T1000 (cell line): ENCODE measurements around the gene ZBTB7C.

Experiments used
- DNase-seq: peaks from one replicate; lab custom pipeline; 2025; ENCODE audit warnings: mixed read lengths; lab: John Stamatoyannopoulos, UW

Gene ZBTB7C

DNA sequence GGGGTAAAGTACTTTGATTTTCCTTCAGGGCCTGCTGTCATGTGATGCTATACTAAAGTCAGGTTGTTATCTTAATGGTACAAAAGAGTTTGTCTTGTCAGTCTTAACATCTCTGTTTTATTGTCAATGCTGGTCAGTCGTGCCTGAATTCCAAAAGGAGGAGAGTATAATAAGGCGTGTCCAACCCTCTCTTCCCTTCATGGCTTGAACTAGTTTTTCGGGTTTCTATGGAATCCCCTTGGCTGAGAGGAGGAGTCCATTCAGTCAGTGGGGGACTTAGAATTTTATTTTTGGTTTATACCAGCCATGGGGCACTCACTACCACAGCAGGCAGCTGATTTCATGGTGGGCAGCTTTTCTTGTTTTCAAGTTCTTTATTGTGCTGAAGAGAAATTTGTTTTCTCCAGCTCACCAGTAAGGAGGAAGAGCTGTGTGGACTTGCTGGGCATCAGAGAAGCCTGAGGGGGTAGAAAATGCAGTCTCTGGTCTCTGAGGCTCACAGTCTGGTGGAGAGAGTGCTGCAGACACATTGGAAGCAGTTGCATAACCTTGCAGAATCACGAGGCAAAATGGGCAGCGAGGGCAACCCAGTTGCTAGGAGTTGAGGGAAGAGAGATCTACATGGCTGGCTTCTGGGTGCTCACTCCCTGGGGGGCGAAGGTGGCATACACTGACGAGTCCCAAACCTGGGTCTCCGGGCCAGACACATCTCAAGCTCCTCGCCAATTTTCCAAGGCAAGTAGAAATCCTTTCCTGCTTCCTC lies 193.1 kb downstream of the ZBTB7C start:
- no peak for DNase-seq

DNA sequence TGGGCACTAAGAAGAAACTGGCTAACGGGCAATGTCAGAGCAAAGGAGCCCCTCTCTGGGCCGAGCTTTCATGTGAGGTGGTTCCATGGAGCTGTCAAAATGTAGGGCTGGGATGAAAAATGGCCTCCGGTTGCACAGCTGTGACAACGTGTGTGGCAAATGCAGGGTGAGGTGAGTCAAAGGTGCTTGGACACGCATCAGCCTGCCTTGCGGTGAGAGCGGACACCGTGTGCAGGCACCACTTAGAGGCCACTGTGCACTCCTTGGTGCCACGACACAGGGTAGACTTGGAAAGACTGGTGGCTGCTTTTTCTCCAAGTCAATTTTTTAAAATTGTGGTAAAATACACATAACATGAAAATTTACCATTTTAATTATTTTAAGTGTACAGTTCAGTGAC lies 195.4 kb downstream of the ZBTB7C start:
- no peak for DNase-seq

DNA sequence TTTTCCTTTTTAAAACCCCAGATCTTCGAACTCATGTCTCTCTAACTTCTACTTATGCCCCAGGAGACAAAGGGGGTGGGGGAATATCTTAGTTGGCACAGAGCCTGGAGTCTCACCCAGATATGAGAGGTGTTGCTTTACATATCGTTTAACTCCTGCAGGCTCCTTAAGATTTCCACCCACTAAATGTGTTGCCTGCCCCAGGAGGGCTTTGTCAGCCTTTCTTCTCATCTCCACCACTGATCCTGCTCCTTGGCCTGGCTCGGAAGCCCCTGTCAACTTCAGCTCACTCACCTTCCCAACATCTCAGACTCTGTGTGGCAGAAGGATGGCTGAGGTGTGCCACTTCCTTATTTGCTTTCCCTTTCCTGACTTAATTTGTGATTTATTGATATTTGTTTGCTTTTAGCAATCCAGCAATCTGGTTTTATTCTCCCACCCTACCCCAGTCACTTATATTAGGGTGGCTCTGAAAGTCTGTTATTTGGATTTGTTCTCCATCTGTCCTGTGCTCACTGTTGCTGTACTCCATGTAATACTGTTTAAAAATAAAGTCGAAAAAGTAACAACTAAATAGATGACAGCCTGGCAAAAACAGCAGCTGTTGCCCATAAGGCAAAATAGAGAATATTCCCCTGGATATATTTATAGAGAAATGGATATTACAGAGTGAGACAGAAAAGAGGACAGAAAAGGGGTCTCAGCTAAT lies 200.6 kb downstream of the ZBTB7C start:
- no peak for DNase-seq

DNA sequence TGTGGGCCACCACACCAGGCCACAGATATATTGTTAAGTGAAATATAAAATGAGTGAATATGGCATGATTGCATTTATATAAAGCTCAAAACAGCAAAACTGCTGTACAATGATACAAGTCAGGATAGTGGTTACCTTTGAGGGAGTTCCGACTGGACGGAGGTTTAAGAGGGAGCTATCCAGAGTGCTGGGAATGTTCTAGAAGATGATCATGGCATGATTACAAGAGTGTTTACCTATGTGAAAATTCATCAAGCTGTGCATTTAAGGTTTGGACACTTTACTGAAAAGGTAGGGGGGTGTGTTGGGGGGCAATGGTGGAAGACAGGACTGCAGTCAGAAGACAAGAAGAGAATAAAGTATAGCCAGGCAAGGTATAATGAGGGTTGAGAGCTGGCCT lies 201.4 kb downstream of the ZBTB7C start:
- no peak for DNase-seq

DNA sequence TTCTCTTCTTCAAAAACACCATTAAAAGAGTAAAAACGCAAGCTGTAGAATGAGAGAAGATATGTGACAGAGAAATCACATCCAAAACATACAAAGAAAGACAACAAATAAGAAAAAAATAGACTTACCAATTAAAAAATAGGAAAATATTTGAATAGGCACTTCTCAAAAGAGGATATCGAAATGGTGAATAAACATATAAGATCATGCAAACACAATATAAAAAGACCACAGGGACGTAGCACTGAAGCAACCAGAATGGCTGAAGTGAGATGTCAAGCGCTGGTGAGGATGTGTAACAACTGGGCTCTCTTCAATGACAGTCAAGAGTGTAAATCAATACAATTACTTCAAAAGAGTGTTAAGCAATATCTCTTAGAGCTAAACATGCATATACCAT lies 202.3 kb downstream of the ZBTB7C start:
- no peak for DNase-seq

DNA sequence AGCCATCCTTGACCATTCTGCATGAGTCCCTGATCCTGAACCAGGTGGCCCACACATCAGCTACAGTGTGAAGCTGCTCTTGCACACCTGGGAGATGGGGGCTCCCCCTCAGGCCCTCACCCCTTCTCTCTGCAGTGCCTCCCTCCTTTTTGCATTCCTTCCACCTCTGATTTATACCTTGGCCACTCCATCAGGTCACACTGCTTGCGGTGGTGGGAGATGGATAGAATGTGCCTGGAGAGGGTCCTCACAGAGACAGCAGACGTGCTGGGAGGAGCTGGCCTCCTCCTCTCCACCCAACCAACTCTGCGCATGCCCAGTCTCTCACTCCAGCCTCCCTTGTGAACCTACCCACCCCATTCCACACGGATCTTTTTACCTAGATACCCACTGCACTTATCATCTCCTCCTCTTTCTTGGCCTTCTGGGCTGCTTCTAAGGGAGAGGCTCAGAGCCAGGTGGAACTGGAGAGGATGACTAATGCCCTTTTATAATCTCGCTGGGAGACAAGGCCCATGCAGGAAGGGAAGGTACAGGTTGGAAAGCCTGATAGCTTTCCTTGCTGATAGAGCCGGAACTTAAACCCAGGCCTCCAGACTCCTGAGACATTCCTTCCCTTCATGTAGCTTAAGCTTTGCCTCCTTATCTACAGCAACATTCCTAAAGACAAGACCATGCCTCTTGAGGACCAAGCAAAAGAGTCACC lies 205.1 kb downstream of the ZBTB7C start:
- no peak for DNase-seq

DNA sequence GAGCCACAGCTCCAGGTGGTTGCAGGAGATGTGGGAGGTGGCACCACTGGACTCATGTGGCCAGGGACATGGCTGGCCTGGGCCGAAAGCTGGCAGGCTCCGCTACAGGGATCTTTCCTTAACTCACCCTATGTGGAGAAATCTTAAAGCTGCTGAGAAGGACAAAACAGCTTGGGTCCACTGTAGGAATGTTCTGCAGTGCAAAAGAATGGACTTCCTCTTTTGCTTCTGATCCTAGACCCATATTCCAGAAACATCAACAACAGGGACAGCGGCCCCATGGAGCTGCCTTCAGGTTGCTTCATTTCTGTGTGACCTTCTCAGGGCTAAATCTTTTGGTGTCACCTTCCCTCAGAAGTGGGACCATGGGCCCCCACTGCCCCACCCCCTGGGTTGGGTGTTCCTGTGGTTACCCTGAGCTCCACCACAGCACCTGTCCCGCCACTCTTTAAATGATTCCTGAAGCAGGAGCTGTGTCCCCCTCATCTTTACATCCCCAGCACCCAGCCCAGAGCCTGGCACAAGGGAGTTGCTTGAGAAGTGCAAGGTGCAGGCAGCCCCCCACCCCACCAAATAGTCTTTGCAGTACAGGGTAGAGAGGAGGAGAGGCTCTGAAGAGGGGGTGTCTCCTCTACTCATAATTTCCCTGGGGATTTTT lies 205.8 kb downstream of the ZBTB7C start:
- DNase-seq, result no peak

DNA sequence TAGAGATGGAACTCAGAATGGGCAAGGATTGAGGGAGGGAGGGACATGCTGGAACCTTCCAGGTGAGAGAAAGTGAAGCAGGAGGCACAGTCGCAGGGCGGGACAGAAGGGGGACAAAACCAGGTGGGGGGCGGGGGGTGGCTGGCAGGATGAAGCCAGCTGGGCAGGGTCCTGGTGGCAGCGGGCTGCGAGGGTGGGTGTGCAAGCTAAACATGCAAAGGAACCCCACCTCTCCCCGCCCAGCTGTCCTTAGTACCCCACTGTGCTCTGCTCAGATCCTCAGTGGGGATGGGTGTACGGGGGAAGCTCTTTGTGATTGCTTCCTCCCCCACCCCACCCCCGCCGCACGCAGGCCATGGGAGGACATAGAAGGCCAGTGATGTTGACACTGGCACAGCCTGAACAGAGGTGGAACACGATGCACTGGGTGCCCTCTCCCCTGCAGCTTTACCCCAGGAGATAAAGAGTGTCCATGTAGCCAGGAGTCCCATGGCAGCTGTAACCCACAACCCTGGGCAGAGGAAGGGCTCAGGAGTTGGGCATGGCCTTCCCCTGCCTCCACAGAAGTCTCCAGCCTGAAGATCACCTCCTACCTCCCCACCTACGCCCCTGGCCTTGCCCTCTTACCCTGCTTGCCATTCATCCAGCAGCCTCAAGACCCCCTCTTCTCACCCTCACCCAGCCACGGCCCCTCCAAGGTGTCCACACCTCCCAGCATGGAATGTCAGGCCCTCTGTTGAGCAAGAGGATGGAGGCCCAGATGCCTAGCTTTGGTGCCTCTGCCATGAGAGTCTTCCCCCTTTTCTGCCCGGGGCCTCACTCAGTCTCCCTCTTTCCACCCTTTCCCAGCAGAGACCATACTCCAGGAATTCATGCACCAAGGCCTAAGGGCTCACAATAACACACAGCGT lies 206.6 kb downstream of the ZBTB7C start:
- no peak for DNase-seq

DNA sequence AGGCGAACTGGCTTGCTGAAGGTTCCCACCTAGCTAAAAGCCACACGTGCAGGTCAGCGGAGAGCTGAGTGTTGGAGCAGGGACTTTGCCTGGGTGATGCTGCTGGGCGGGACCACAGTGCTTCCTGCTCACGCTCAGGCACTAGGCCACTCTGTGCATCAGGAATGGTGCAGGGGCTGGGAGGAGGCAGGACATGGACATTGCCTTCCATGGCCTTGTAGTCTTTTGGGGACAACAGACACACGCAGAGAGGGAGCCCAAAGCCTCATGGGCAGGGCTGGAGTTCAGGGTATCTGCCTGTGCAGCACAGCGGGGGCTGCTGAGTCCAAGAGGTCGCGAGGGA lies 207.2 kb downstream of the ZBTB7C start:
- DNase-seq, result no peak

DNA sequence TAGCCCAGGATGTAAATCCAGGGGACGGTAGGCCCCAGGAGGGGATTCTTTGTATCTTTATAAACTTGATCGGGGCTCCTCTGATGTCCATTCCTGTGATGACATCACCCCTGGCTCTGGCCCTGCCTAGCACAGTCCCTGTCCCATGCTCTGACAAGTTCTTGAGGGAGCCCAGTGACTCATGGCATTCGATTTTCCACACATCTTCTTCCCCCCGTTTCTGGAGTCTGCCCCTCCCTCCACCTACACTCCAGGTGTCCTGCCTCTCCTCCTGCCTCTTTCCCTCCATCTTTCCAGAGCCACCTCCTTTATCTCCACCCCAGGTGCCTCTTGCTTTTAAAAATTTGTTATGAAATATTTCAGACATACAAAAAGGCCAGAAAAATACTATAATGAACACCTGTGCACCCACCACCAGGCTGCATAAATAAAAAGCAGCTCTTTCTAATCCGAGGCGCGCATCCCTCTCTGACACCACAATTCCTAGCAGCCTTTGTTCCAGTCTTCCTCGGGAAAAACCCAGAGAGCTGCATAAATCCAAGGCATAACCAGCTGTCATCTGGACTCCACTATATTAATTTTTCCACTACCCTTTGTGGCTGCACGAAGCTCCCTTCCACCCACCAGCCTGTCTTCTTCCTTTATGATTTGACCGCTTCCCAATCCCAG lies 207.7 kb downstream of the ZBTB7C start:
- no peak for DNase-seq

DNA sequence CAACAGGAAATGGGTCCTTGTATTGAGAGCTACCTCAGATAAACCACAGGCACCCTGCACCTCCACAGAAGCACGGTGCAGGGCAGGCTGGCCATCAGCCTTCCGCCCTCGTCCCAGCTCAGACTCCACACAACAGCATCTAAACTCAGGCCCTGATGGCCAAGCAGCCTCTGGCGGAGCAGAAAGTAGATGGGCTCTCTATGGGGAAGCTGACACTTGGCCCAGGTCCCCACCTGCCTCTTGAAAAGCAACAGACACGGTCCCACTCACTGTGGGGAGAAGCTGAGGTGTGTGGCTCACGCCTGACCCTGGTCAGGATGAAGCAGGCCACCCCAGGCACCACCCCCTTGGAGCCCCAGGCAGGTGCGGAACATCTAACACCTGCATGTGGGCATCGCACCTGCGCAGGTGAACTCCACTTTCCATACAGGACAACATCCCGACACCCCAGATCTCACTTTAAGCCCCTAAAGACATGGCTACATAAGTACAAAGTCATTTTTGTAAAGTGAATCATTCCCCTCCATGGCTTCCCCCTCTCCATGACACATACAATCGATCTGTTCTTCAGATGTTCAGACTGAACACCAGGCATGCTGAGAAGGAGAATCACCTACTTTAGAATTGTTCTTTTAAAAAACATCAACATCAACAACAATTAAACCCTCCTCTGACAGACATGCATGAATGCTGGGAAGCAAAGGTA lies 208.4 kb downstream of the ZBTB7C start:
- DNase-seq, result no peak

DNA sequence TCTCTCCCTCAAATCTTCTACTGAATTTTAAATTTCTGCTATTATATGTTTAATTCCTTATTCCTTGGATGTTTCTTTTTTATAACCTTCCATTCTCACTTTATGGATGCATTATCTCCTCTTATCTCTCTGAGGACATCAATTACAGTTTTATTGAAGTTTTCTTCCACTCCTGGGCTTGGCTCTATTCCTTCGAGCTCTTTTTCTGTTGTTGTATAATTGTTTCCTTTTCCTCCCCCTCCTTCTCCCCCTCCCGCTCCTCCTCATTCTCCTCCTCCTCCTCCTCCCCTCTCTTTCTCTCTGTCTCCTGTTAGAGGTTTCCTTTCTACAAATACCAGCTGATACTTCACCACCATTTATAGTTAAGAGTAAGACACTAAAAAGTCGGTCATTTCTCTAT lies 209.8 kb downstream of the ZBTB7C start:
- DNase-seq, result no peak

DNA sequence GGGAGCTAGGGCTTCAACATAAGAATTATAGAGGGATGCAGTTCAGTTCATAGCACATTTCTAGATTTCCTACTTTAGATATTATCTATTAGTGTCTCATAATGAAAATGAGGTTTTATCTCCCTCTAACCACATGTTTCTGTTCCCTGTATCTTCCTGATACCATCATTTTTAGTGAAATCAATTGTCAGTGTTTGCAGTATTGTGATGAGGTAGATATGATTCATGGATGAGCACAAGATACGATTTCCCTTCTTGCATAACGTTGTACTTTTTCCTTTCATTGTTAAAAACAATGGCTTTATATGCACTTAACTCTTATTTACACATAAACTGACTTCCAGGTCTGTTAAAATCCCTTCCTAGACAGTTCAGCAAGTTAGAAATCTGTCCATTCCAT lies 211.4 kb downstream of the ZBTB7C start:
- DNase-seq, result no peak

DNA sequence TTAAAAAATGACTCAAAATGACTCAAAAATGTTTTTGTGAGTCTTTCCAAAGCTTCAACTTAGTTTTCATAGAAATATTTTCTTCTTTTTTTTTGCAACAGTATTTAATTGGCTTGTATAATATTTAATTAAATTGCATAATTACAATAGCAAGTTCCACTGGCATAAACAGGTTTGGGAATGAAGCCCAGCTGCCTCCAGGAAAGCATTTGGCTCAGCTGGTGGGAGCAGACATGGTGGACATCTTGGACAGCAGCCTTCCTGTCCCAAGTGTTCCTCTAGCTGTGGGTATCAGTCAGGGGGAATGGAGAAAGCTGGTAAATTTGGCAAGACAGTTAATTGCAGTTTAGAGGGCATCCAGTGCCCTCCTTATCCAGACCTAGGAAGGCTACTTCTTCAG lies 213.4 kb downstream of the ZBTB7C start:
- DNase-seq, result no peak

DNA sequence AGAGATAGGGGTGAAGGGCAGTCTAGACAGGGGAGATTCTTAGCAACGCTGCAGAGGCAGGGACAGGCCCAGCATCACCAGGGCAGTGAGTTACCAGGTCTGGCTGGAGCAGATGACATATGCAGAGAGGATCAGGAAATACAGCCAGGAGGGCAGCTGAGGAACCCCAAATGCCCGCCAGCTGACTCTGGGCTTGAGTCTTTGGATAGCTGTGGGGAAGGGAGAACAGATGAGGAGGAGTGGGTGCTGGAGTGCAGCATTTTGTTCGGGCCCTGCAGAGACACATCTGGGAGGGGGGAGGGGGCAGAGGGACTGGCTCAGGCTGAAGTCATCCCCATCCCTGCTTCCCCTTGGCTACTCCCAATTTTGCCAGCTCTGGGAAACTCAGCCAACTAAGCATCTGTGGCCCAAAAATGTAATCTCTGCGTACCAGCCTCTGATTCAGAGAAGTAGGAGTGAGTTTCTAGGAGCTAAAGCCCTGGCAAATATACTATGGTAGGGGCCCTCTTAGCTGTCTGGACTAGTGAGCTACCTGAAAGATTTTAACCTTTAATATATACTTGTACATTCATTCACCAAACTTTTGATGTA lies 214.5 kb downstream of the ZBTB7C start:
- no peak for DNase-seq

DNA sequence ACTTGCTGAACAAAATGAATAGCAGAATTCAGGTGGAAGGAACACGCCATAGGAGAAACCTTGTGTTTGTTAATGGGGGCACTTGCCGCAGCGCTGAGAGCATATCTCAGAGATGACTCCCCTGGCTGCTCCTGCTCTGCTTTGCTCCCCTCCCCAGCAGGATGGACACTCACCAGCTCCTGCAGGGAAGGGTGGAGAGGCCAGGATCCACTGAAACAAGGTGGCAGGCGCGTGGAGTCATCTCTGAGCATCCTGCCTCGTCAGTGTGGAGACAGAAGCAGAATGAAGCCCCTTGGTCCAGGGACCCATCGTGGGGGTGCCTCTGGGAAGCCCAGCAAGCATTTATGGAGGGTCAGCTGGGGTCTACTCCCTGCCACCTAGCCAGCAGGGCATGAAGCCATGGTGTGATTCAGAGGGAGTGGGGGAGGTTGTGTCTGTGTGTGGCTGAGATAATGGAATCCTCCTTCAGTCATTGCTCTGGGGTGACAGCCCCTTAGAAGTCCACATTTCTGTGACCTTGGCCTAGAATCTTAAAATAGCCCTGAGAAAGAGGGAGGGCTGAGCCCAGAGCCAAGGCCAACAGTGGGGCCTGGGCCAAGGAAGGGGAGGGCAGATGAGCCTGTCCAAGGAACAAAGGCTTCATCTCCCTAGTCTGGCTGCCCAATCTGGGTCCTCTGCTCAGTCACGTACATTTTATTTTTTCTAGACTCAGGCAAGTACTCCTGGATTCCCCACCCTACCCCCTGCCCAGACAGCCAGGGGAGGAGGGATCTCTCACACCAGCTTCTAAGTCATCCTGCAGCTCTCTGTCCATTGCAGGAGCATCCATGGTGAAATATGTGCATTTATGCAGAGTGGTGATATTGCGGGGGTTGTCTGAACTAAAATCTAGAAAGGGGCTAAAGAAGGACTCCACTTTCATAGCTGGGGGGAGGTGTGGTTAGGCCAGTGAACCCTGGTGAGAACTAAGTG lies 215.4 kb downstream of the ZBTB7C start:
- DNase-seq, result no peak

DNA sequence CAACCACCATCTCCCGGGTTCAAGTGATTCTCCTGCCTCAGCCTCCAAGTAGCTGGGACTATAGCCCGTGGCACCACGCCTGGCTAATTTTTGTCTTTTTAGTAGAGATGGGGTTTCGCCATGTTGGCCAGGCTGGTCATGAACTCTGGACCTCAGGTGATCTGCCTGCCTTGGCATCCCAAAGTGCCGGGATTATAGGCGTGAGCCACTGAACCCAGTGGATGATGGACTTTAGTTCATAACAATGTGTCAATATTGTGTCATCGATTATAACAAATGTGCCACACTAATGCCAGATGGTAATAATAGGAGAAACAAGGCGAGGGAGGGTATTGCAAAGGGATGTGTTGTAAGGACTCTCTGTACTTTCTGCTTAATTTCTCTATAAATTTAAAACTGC lies 216.6 kb downstream of the ZBTB7C start:
- no peak for DNase-seq

DNA sequence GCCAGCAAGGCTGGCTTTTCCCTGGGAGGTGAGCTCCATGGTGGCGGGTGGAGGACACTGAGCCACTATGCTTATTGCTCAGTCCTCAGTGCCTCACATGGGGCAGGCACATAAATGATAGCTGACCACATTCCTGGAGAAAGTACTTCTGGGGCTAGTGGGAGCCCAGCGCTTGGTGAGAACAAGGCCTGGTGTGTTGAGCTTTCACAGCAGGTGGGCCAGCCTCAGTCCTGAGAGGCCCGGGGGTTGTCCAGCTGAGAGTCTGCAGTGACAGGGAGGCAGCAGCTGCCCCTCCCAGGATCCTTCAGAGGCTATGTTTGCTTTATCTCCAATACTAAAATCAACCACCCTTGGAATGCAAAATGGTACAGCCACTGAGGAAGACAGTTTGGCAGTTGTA lies 217.7 kb downstream of the ZBTB7C start:
- no peak for DNase-seq

DNA sequence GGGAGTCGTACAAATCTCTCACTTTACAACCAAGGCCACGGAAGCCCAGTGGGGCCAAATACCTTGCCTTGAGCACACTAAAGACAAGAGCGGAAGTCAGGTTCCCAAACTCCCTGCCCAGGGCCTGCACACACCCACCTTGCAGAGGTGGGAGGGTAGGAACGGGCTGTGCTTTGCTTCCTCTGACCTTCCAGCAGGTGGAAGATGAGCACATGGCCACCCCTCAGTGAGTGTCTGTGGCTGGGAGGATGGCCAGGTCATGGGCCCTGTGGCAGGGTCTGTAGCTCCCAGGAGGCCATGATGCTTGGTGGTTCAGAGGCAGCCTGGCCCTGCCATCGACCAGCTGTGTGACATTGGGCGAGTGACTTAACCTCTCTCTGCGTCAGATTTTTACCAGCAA lies 218.2 kb downstream of the ZBTB7C start:
- no peak for DNase-seq
